Body of pancreas (tissue), 4 donors: ENCODE results near the gene TTC16. TPM values are rescaled to one million over a fixed set of nuclear protein-coding genes. Genes with fewer than 3 reads are reported as not detected.
A peak's percentile ranks its signal among the peaks of the same experiment; 100 is the strongest.
"Not testable (repeated sequence)": the region's sequence is repeated elsewhere in the genome, so short reads cannot be mapped to it uniquely, and the experiment has no call there.

Experiments used
- ATAC-seq: fragments of 150-250 bp; one replicate; pipeline ENCODE4 v1.9.1; 2016
- DNase-seq, 4 donors: peaks; one replicate each; pipeline ENCODE4 v3.0.0-alpha.2; 2019
- H3K27ac ChIP-seq, 4 donors: fragments of 200-600 bp; sonication (generic); 1 replicate in 3 of 4; 2 replicates in 1 of 4; pipeline versions ENCODE4 v1.5.1 to v1.6.1; 2016 to 2019; ENCODE audit warnings: mild to moderate bottlenecking in 1 of 4, mixed read lengths in 1 of 4, moderate library complexity in 1 of 4
- H3K27me3 ChIP-seq, 2 donors: fragments of 200-600 bp; sonication (generic); one replicate each; pipeline ENCODE4 v1.6.0; 2016; ENCODE audit warnings: mild to moderate bottlenecking in 1 of 2
- H3K36me3 ChIP-seq, 2 donors: fragments of 200-600 bp; sonication (generic); replicated peaks in 1 of 2; 2 replicates each; pipeline ENCODE4 v1.5.1; 2016; ENCODE audit warnings: low read depth in 2 of 2; ENCODE audit not compliant: insufficient read depth in 1 of 2
- H3K4me1 ChIP-seq: fragments of 200-600 bp; sonication (generic); one replicate; pipeline ENCODE4 v1.6.0; 2016
- H3K4me3 ChIP-seq, 2 donors: fragments of 200-600 bp; sonication (generic); 1 replicate in 1 of 2; 2 replicates in 1 of 2; pipeline ENCODE4 v1.5.1; 2016 to 2019
- H3K9me3 ChIP-seq, 3 donors: fragments of 200-600 bp; sonication (generic); 1 replicate in 2 of 3; 2 replicates in 1 of 3; pipeline ENCODE4 v1.5.1; 2016
- CTCF ChIP-seq, 7 experiments: fragments of 450-650 bp in 4 of 7; fragments of 200-600 bp in 3 of 7; sonication (generic) in 3 of 7; IDR thresholded peaks; one replicate each; pipeline ENCODE4 v1.5.1; 2016 to 2019; ENCODE audit warnings: antibody characterized with exemption in 7 of 7
- POLR2A ChIP-seq, 3 donors: fragments of 450-650 bp; IDR thresholded peaks; one replicate each; pipeline ENCODE4 v1.6.1; 2016; ENCODE audit warnings: antibody characterized with exemption in 3 of 3, mild to moderate bottlenecking in 2 of 3
- WGBS, 2 donors: methylation state at CpG; one replicate each; pipeline ENCODE4 v1.1.5; 2017; 5-methylcytosine and 5-hydroxymethylcytosine counted together
- intact Hi-C: fragments of 100-400 bp; cut with DNase I; formaldehyde crosslinking; loops from one replicate; pipeline ENCODE4 v1.15.1; 2023
- total RNA-seq, 2 donors: library from RNA; depleted of rRNA; stranded (reverse); fragments of >200 nt; gene quantifications; one replicate each; pipeline ENCODE4 v1.1.0, GENCODE V29; 2016

TTC16 gene
- total RNA-seq, 2 donors from 2014 or later, result under 0.01 to 0.52 TPM

- no peak for ATAC-seq
- peak in 1 of 4 donors; percentile 33 for DNase-seq
Observed at GRCh38 chr9:127778280-127779135, 62.6 kb downstream of the TTC16 start, which contains the start of gene SH2D3C. SH2D3C (minus strand) TSS chr9:127778666; CDS start chr9:127778627, 39 bp downstream.

GRCh38 chr9:127779136-127779981 lies 63.5 kb downstream of the TTC16 start:
- Histone ChIP-seq H3K4me1 (peaks cover 2% of the 10 kb centered on the region), H3K27ac (peak overlapping the region in 2 of 4 donors; percentile 45 to 50)

More at GRCh38 chr9:127778280-127779135, 62.6 kb downstream of the TTC16 start, which contains the start of gene SH2D3C:
- no peak within 1 kb of the TSS for H3K4me3 ChIP-seq
- no peaks in the 10 kb centered on the region for H3K27me3 ChIP-seq
- intact Hi-C loops, result loop anchor here (5.0 kb wide), 1 partner anchor 166 kb away; the partner anchor contains the start of gene STXBP1
- 56 to 73% methylated on average over 10 to 13 of the region's 13 CpGs for WGBS, 2 donors
- peak within 1 kb of the TSS in 2 of 4 donors; percentile 45 to 50 for H3K27ac ChIP-seq
- H3K9me3 ChIP-seq, result no peaks in the 10 kb centered on the region
- no peaks in the 10 kb centered on the region for H3K36me3 ChIP-seq
- TF ChIP-seq CTCF (IDR thresholded peaks at IDR 0.05), result no peak
- peak in 1 of 3 donors; percentile 15 for TF ChIP-seq POLR2A (IDR thresholded peaks at IDR 0.05)
- no peaks in the 10 kb centered on the region for H3K4me1 ChIP-seq

GRCh38 chr9:127780126-127780885 lies 64.4 kb downstream of the TTC16 start:
- intact Hi-C loops, result loop anchor here (5.0 kb wide), 1 partner anchor 48 kb away; no protein-coding TSS in a partner anchor
- no peak for ATAC-seq
- H3K4me3 ChIP-seq, result no peak overlapping the region
- no peaks in the 10 kb centered on the region for H3K9me3 ChIP-seq
- no peaks in the 10 kb centered on the region for H3K27me3 ChIP-seq
- H3K36me3 ChIP-seq, result no peaks in the 10 kb centered on the region
- 73 to 86% methylated on average over 7 to 20 of the region's 20 CpGs for WGBS, 2 donors
- DNase-seq, result no peak
- no peak overlapping the region for H3K27ac ChIP-seq
- TF ChIP-seq CTCF (IDR thresholded peaks at IDR 0.05) (no peak), POLR2A (IDR thresholded peaks at IDR 0.05) (no peak)
- H3K4me1 ChIP-seq, result peaks cover 8% of the 10 kb centered on the region

More at GRCh38 chr9:127779136-127779981, 63.5 kb downstream of the TTC16 start:
- DNase-seq (no peak), ATAC-seq (no peak)
- Histone ChIP-seq H3K4me3 (no peak overlapping the region), H3K27me3 (no peaks in the 10 kb centered on the region), H3K9me3 (no peaks in the 10 kb centered on the region), H3K36me3 (no peaks in the 10 kb centered on the region)
- WGBS, 2 donors, result 54 to 72% methylated on average over 4 to 17 of the region's 17 CpGs
- TF ChIP-seq CTCF (IDR thresholded peaks at IDR 0.05) (no peak), POLR2A (IDR thresholded peaks at IDR 0.05) (no peak)
- intact Hi-C loops, result loop anchor here (5.0 kb wide), 1 partner anchor 167 kb away; the partner anchor contains the start of gene STXBP1

- DNase-seq, H3K4me3 ChIP-seq, H3K36me3 ChIP-seq, H3K4me1 ChIP-seq, H3K27ac ChIP-seq, H3K9me3 ChIP-seq, H3K27me3 ChIP-seq, ATAC-seq: not testable (repeated sequence)
- intact Hi-C loops, result loop anchor here (5.0 kb wide), 1 partner anchor 49 kb away; no protein-coding TSS in a partner anchor
- 91 to 92% methylated on average over 9 of the region's 9 CpGs for WGBS, 2 donors
Observed at GRCh38 chr9:127780909-127781308, 65.0 kb downstream of the TTC16 start.

Other genes with a start within 250 kb of the TTC16 start
- gene STXBP1, start 103.8 kb upstream of the TTC16 start, total RNA-seq, result 10 to 100 TPM; 34.5 to 39.9 TPM
- gene CFAP157, start 9.1 kb upstream of the TTC16 start, total RNA-seq, result 1 to 10 TPM; 2.3 TPM
- 10 to 100 TPM; 23.6 to 64.9 TPM for gene PTRH1, start 416 bp upstream of the TTC16 start, total RNA-seq
- gene TOR2A, start 19.2 kb downstream of the TTC16 start, total RNA-seq, result 10 to 100 TPM in 1 of 2 donors, 1 to 10 TPM in 1; 8.3 to 14.2 TPM
- gene SH2D3C, start 62.6 kb downstream of the TTC16 start, total RNA-seq, result 1 to 10 TPM; 3.3 to 4.2 TPM
- gene CDK9, start 70.0 kb downstream of the TTC16 start, total RNA-seq, result 10 to 100 TPM; 51.4 to 58.7 TPM
- 10 to 100 TPM; 58.4 to 80.4 TPM for gene FPGS, start 86.8 kb downstream of the TTC16 start, total RNA-seq
- gene ENG, start 138.6 kb downstream of the TTC16 start, total RNA-seq, result 10 to 100 TPM; 20.2 to 26.7 TPM
- gene AK1, start 161.6 kb downstream of the TTC16 start, total RNA-seq, result 10 to 100 TPM in 1 of 2 donors, 1 to 10 TPM in 1; 8.8 to 23.7 TPM
- 10 to 100 TPM; 46.1 to 66.7 TPM for gene ST6GALNAC6, start 183.5 kb downstream of the TTC16 start, total RNA-seq
- gene ST6GALNAC4, start 201.0 kb downstream of the TTC16 start, total RNA-seq, result 10 to 100 TPM; 36.6 to 63.8 TPM
- gene PIP5KL1, start 214.7 kb downstream of the TTC16 start, total RNA-seq, result 1 to 10 TPM; 1.3 to 2.6 TPM
- gene DPM2, start 221.8 kb downstream of the TTC16 start, total RNA-seq, result 10 to 100 TPM; 23.3 to 39.9 TPM